Measurements from ENCODE around the gene TMC4. TPM values are rescaled to one million over a fixed set of nuclear protein-coding genes. Genes with fewer than 3 reads are reported as not detected.

Gene TMC4
- total RNA-seq, 1 donor from 2014 or later, result not detected

- H3K9me3 Mint-ChIP-seq (ENCODE audit: unreplicated experiment), result peaks cover 7% of the 10 kb centered on the region
- DNase-seq, result no peak
- H3K4me1 Mint-ChIP-seq (ENCODE audit: low read depth, unreplicated experiment), result no peaks in the 10 kb centered on the region
- TF ChIP-seq, protein P1, sequence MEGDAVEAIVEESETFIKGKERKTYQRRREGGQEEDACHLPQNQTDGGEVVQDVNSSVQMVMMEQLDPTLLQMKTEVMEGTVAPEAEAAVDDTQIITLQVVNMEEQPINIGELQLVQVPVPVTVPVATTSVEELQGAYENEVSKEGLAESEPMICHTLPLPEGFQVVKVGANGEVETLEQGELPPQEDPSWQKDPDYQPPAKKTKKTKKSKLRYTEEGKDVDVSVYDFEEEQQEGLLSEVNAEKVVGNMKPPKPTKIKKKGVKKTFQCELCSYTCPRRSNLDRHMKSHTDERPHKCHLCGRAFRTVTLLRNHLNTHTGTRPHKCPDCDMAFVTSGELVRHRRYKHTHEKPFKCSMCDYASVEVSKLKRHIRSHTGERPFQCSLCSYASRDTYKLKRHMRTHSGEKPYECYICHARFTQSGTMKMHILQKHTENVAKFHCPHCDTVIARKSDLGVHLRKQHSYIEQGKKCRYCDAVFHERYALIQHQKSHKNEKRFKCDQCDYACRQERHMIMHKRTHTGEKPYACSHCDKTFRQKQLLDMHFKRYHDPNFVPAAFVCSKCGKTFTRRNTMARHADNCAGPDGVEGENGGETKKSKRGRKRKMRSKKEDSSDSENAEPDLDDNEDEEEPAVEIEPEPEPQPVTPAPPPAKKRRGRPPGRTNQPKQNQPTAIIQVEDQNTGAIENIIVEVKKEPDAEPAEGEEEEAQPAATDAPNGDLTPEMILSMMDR (IDR thresholded peaks at IDR 0.05; ENCODE audit: partially characterized antibody, unreplicated experiment), result no peak
- H3K4me3 Mint-ChIP-seq (ENCODE audit: unreplicated experiment), result no peak overlapping the region
- peaks cover 6% of the 10 kb centered on the region for H3K36me3 Mint-ChIP-seq (ENCODE audit: unreplicated experiment)
- peaks cover 13% of the 10 kb centered on the region for H3K27me3 Mint-ChIP-seq (ENCODE audit: unreplicated experiment)
- H3K27ac Mint-ChIP-seq (ENCODE audit: unreplicated experiment), result no peak overlapping the region
These were observed 3.7 kb downstream of the TMC4 start for GRCh38 chr19:54169149-54169740.

DNA sequence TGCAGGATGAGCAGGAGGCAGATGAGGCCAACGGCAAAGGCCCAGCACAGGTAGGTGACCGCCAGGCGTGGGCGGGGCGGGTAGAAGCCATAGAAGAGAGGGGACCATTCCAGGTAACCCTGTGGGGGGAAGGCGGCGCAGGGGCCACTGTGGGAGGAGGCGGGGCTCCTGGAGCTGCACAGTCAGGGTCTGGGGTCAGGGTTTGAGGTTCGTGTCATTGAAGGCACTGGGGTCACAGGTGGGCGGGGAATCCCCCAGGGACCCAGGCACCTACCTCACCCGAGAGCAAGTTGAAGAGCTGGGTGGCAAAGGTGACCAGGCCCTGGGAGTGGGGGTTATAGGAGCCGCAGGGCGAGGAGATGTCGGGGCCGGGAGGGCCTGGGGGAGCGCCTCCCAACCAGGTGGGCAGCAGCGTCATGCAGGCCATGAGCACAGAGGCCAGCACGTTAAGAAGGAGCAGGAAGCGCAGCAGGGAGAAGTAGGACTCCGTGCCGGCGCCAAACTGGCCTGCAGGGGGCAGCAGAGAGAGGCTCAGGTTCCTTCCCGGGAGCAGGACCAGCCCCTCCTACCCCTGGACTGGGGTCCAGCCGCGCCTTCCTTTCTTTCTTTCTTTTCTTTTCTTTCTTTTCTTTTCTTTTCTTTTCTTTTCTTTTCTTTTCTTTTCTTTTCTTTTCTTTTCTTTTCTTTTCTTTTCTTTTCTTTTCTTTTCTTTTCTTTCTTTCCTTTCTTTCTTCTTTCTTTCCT, 4.6 kb downstream of the TMC4 start:
- no peaks in the 10 kb centered on the region for H3K4me1 Mint-ChIP-seq (ENCODE audit: low read depth, unreplicated experiment)
- H3K27me3 Mint-ChIP-seq (ENCODE audit: unreplicated experiment), result peaks cover 13% of the 10 kb centered on the region
- H3K9me3 Mint-ChIP-seq (ENCODE audit: unreplicated experiment), result peaks cover 7% of the 10 kb centered on the region
- peak; percentile 99 for DNase-seq
- peaks cover 6% of the 10 kb centered on the region for H3K36me3 Mint-ChIP-seq (ENCODE audit: unreplicated experiment)
- TF ChIP-seq, protein P1 (IDR thresholded peaks at IDR 0.05; ENCODE audit: partially characterized antibody, unreplicated experiment), result peak; percentile 88
- no peak overlapping the region for H3K27ac Mint-ChIP-seq (ENCODE audit: unreplicated experiment)
- H3K4me3 Mint-ChIP-seq (ENCODE audit: unreplicated experiment), result no peak overlapping the region

DNA sequence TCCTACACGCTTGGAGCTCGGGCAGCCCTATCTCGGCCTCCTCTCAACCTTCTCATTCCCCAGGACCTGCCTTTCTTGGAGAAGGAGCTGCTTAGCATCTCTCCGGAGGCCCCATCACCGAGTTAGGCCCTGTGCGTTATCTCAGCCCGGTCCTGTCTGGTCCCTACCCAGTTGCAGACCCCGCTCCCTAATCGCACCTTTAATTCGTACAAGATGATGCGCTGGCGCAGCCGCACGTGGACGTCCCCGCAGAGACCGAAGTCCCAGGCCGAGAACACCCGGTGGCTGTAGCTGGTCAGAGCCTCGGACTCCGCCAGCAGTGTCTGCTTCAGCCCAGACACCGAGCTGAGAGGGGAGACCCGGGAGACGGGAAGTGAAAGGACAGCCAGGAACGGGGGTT, 7.7 kb downstream of the TMC4 start:
- Mint-ChIP-seq H3K4me1 (ENCODE audit: low read depth, unreplicated experiment) (peaks cover 5% of the 10 kb centered on the region), H3K36me3 (ENCODE audit: unreplicated experiment) (peaks cover 14% of the 10 kb centered on the region), H3K9me3 (ENCODE audit: unreplicated experiment) (peaks cover 7% of the 10 kb centered on the region), H3K27me3 (ENCODE audit: unreplicated experiment) (peaks cover 19% of the 10 kb centered on the region), H3K27ac (ENCODE audit: unreplicated experiment) (no peak overlapping the region), H3K4me3 (ENCODE audit: unreplicated experiment) (no peak overlapping the region)
- TF ChIP-seq, protein P1 (IDR thresholded peaks at IDR 0.05; ENCODE audit: partially characterized antibody, unreplicated experiment), result no peak
- DNase-seq, result no peak

GRCh38 chr19:54164369-54165068, 8.4 kb downstream of the TMC4 start:
- DNase-seq, result peak; percentile 59
- Mint-ChIP-seq H3K4me1 (ENCODE audit: low read depth, unreplicated experiment) (peaks cover 9% of the 10 kb centered on the region), H3K27ac (ENCODE audit: unreplicated experiment) (no peak overlapping the region), H3K4me3 (ENCODE audit: unreplicated experiment) (no peak overlapping the region), H3K9me3 (ENCODE audit: unreplicated experiment) (peaks cover 11% of the 10 kb centered on the region), H3K27me3 (ENCODE audit: unreplicated experiment) (peaks cover 24% of the 10 kb centered on the region), H3K36me3 (ENCODE audit: unreplicated experiment) (peaks cover 14% of the 10 kb centered on the region)
- TF ChIP-seq, protein P1 (IDR thresholded peaks at IDR 0.05; ENCODE audit: partially characterized antibody, unreplicated experiment), result no peak

Data from glutamatergic neuron (in vitro differentiated cells).